ENCODE measurements around the gene PANK2. TPM values are rescaled to one million over a fixed set of nuclear protein-coding genes. Genes with fewer than 3 reads are reported as not detected.

PANK2 gene
- total and polyA plus RNA-seq, 2 experiments from 2014 or later = 24.1 to 33.4 TPM

GRCh38 chr20:3900187-3900604, 11.0 kb downstream of the PANK2 start:
- DNase-seq (ENCODE audit: low read depth in 1 of 2, low spot score in 1 of 2) = no peak
- TF ChIP-seq CTCF (IDR thresholded peaks at IDR 0.05; ENCODE audit: low read depth, low read length) = no peak
- no peaks in the 10 kb centered on the region for H3K36me3 ChIP-seq
- H3K9me3 ChIP-seq (ENCODE audit: low read depth) = no peaks in the 10 kb centered on the region
- no peak overlapping the region for H3K4me3 ChIP-seq
- H3K4me1 ChIP-seq (ENCODE audit: low read depth) = peaks cover 3% of the 10 kb centered on the region
- H3K27me3 ChIP-seq = no peaks in the 10 kb centered on the region
- H3K27ac ChIP-seq = peak overlapping the region; percentile 54

GRCh38 chr20:3901028-3901705, 12.0 kb downstream of the PANK2 start:
- no peaks in the 10 kb centered on the region for H3K4me1 ChIP-seq (ENCODE audit: low read depth)
- peak overlapping the region; percentile 36 for H3K27ac ChIP-seq
- H3K27me3 ChIP-seq = no peaks in the 10 kb centered on the region
- no peaks in the 10 kb centered on the region for H3K9me3 ChIP-seq (ENCODE audit: low read depth)
- H3K36me3 ChIP-seq = no peaks in the 10 kb centered on the region
- no peak for TF ChIP-seq CTCF (IDR thresholded peaks at IDR 0.05; ENCODE audit: low read depth, low read length)
- DNase-seq (ENCODE audit: low read depth in 1 of 2, low spot score in 1 of 2) = peak in 1 of 2 donors; percentile 45
- no peak overlapping the region for H3K4me3 ChIP-seq

DNA sequence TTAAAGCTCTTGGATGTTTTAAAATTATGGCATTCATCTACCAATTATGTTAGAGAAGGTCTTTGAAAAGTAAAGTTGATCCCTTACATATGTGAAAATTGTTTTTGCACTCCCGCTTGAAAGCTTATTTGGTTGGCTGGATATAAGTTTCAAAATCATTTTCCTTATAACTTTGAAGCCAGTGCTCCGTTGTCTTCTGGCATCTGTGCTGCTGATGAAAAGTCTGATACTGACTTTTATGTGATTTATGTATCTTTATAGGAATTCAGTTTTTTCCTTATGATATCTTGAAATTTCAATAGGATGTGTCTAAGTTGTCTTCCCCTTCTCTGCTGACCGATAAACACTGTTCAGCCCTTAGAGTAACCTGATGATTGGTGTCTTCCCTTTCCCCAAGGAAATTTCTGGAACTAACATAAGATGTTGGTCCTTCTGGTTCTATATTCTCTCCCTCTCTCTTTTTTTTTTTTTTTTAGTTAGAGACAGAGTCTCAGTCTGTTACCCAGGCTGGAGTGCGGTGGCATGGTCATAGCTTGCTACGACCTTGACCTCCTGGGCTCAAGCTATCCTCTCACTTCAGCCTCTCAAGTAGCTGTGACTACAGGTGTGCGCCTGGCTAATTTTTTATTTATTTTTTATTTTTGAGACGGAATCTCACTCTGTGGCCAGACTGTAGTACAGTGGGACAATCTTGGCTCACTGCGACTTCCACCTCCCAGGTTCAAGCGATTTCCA, 12.7 kb downstream of the PANK2 start:
- Histone ChIP-seq H3K4me3 (no peak overlapping the region), H3K9me3 (ENCODE audit: low read depth) (no peaks in the 10 kb centered on the region), H3K27ac (peak overlapping the region; percentile 36), H3K4me1 (ENCODE audit: low read depth) (no peaks in the 10 kb centered on the region), H3K36me3 (no peaks in the 10 kb centered on the region), H3K27me3 (no peaks in the 10 kb centered on the region)
- DNase-seq (ENCODE audit: low read depth in 1 of 2, low spot score in 1 of 2) = no peak
- TF ChIP-seq CTCF (IDR thresholded peaks at IDR 0.05; ENCODE audit: low read depth, low read length) = no peak

DNA sequence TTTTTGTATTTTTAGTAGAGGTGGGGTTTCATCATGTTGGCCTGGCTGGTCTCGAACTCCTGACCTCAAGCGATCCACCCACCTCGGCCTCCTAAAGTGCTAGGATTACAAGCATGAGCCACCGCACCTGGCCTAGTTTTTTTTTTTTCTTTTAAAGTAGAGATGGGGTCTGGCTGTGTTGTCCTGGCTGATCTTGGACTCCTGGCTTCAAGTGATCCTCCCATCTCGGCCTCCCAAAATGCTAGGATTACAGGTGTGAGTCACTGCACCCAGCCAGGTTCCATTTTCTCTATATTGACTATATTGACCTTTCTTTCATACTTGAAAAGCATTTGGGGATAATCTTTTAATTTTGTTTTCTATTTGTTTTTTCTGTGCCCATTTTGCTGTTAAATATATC, 13.3 kb downstream of the PANK2 start:
- Histone ChIP-seq H3K27ac (no peak overlapping the region), H3K27me3 (no peaks in the 10 kb centered on the region), H3K36me3 (no peaks in the 10 kb centered on the region), H3K4me1 (ENCODE audit: low read depth) (no peaks in the 10 kb centered on the region), H3K9me3 (ENCODE audit: low read depth) (no peaks in the 10 kb centered on the region), H3K4me3 (no peak overlapping the region)
- DNase-seq (ENCODE audit: low read depth in 1 of 2, low spot score in 1 of 2) = no peak
- no peak for TF ChIP-seq CTCF (IDR thresholded peaks at IDR 0.05; ENCODE audit: low read depth, low read length)

GRCh38 chr20:3904224-3904623, 15.0 kb downstream of the PANK2 start:
- peaks cover 12% of the 10 kb centered on the region for H3K36me3 ChIP-seq
- no peak for TF ChIP-seq CTCF (IDR thresholded peaks at IDR 0.05; ENCODE audit: low read depth, low read length)

More at GRCh38 chr20:3904224-3904623, 15.0 kb downstream of the PANK2 start:
- Histone ChIP-seq H3K9me3 (ENCODE audit: low read depth) (no peaks in the 10 kb centered on the region), H3K27me3 (no peaks in the 10 kb centered on the region), H3K4me1 (ENCODE audit: low read depth) (no peaks in the 10 kb centered on the region), H3K4me3 (no peak overlapping the region), H3K27ac (peak overlapping the region; percentile 28)
- DNase-seq (ENCODE audit: low read depth in 1 of 2, low spot score in 1 of 2) = no peak

All from cardiac muscle cell (in vitro differentiated cells and primary cell).